COR-L47 (cell line): ENCODE data around the gene STUB1.
A peak's percentile ranks its signal among the peaks of the same experiment; 100 is the strongest.
"Not testable (repeated sequence)": the region's sequence is repeated elsewhere in the genome, so short reads cannot be mapped to it uniquely, and the experiment has no call there.

Experiments used
- DNase-seq: peaks from one replicate; lab custom pipeline; 2025; lab: John Stamatoyannopoulos, UW

Gene STUB1

DNA sequence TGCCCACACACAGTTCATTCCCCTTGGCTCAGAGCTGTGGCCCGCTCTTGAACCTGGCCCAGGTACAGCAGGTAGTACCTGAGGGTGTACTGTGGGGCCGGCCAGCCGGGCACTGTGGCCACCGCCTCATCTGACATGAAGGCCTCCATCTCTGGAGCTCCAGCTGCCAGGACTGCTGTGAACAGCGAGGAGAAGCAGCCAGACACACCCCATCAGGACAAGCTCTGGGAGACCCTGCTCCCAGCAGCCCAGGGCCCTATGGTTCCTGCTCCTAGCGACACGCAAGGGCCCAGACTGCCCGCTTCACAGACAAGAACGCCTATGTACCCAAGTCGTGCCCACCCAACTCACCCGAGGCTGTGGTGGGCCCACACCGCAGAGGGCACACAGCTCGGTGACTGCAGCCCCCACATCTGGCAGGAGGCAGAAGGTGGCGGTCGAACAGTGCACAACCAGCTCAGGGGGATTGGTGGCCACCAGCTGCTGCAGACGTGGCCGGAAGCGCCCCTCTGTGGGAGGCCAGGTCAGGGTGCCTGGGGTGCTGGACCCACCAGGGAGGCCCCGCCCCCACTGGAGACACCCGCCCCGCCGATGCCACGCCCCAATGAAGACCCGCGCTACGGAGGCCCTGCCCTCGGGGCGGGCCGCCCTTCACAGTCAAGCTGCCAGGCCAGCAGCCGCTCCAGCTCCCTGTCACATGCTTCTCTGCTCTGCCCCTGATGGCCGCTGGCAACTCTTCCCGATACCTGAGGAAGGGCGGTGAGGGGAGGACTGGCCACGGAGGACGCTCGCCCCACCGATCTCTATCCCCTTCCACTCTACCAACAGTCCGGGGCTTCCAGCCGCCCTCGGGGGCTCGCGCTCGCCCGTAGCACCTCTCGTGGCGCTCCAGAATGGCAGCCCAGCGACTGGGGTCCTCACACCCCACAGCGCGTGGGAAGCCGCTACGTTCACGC is 1.1 kb upstream of the STUB1 start:
- no peak for DNase-seq

DNA sequence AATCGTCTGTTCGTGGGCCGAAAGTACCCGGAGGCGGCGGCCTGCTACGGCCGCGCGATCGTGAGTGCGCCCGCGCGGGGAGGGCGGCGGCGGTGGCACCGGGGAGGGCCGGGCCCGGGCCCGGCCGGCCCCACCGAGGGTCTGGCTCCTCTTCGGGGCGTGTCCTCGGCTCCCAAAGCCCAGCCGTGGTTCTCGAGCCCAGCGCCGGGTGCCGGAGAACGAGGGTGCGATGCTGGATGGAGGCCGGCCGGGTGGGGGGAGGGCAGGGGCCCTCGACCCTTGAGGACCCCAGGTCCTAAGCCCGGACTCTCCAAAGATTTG is 375 bp downstream of the STUB1 start:
- no peak for DNase-seq

DNA sequence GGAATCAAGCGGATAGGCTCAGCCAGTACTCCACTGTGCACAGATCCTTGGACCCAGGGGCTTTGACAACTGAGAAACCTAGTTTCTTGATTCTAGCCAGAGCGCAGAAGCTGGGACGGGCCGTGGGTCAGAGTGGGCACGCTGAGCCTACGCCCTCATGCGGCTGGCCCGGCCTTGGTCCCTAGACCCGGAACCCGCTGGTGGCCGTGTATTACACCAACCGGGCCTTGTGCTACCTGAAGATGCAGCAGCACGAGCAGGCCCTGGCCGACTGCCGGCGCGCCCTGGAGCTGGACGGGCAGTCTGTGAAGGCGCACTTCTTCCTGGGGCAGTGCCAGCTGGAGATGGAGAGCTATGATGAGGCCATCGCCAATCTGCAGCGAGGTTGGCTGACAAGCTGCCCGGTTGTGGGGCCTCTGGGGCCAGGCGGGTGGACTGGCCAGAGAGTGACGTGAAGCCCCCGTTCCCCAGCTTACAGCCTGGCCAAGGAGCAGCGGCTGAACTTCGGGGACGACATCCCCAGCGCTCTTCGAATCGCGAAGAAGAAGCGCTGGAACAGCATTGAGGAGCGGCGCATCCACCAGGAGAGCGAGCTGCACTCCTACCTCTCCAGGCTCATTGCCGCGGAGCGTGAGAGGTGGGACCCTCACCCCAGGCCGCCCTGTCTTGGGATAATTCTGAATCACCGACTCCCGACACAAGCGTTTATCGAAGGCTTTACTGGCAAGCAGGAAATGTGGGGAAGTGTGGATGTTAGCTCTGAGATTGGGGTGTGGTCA is 946 bp downstream of the STUB1 start:
- DNase-seq, result no peak

DNA sequence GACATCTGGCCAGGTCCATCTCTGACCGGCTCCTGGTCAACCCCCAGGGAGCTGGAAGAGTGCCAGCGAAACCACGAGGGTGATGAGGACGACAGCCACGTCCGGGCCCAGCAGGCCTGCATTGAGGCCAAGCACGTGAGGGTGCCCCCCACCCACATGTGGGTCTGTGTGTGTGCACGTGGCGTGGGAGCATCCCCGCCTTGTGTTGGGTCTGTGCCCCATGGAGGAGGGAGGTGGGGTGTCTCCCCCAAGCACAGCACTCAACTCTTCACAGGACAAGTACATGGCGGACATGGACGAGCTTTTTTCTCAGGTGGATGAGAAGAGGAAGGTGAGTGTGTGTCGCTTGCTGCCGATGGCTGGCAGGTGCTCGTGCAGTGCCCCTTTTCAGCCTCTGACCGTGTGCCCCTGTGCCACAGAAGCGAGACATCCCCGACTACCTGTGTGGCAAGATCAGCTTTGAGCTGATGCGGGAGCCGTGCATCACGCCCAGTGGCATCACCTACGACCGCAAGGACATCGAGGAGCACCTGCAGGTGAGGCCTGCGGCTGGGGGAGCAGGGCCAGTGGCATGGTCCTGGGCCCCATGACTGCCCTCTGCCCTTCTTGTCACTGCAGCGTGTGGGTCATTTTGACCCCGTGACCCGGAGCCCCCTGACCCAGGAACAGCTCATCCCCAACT is 1.7 kb downstream of the STUB1 start:
- DNase-seq, result no peak

DNA sequence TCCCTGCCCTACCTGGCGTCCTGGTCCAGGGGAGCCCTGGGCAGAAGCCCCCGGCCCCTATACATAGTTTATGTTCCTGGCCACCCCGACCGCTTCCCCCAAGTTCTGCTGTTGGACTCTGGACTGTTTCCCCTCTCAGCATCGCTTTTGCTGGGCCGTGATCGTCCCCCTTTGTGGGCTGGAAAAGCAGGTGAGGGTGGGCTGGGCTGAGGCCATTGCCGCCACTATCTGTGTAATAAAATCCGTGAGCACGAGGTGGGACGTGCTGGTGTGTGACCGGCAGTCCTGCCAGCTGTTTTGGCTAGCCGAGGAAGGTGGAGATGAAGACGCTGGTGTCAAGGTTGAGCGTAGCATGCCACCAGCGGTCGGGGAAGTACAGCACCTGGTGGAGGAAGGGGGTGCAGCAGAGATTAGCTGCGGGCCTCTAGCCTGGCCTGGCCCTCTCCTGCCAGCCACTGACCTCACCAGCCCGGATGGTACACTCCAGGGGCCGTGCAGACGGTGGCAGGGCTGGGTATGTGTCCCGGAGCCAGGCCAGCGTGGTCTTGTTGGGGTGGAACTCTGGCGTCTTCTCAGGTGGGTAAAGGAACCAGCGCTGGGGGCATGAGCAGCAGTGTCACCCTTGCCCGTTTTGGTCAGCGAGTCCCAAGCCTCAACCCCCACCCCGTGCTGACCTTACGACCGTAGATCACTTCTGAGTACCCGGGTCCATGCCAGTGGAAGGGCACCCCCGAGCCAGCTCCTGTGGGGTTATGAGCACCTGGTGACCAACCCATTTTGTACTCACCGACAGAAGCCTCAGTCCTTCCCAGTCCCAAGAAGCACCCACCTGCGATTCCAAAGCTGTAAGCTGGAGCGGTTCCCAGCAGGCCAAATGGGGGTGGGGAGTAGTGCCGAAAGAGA is 2.5 kb downstream of the STUB1 start:
- DNase-seq, result no peak

DNA sequence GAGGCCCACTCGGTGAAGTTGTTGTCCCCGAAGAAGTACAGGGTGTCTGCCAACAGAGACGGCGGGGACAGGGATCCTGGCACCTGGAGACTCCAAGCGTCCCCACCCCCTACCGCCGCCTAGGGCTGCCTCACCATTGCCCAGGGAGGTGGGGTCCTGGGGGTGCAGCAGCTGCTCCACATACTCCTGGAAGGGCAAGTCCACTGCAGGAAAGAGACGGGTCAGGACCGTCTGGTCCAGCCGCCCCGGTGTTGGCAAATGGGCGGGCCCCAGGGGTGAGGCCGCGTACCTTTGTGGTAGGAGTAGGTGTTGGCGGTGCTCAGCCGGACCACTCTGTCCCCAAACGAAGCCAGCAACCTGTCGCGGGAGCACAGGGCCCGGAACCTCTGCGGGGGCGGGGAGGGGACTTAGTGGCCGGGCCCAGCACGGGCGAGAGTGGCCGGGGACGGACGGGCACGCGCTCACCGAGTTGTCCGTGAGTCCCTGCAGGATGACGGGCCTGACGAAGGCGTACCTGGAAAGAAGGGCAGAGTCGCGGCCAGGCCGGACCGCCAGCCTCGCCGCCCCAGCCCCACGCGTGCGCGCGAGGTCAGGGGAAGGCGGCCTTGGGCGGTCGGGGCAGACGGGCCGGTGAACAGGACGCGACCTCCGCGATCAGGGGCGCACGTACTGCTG is 3.3 kb downstream of the STUB1 start:
- no peak for DNase-seq

DNA sequence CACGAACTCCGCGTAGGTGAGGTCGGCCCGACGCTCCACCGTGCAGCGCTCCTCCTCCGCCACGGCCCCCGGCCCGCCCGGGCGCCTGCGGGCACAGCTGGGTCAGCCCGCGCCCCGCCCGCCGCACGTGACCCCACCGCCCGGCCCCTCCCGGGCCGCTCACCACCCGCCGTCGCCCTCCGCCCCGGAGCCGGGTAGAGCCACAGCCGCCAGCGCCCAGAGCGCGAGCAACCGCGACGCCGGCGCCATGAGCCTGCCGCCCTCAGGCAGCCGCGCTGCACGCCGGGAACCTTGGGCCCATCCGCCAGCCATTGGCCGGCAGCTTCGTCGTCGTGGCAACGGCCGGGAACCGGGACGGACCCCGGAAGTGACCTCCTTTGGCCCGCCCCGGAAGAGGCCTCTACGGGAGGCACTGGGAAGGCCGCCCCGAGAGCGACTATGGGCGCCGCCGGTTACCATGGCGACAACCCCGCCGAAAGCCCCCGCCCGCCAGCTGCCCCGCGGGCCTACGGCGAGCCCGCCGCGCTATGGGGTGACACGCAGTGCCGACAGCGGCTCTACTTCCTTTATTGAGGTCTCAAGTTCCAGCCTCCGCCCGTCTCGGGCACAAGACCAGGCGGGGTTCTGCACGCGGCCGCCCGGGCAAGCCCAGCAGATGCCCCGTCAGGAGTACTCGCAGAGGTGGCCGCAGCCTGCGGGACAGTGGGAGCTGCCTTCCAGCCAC is 4.0 kb downstream of the STUB1 start, which contains the start of gene JMJD8:
Gene JMJD8, minus strand, starts transcription at position 264 of the 724 bp plus-strand sequence. Its CDS starts 15 bp downstream, at position 249.
- DNase-seq, result peak; percentile 98

DNA sequence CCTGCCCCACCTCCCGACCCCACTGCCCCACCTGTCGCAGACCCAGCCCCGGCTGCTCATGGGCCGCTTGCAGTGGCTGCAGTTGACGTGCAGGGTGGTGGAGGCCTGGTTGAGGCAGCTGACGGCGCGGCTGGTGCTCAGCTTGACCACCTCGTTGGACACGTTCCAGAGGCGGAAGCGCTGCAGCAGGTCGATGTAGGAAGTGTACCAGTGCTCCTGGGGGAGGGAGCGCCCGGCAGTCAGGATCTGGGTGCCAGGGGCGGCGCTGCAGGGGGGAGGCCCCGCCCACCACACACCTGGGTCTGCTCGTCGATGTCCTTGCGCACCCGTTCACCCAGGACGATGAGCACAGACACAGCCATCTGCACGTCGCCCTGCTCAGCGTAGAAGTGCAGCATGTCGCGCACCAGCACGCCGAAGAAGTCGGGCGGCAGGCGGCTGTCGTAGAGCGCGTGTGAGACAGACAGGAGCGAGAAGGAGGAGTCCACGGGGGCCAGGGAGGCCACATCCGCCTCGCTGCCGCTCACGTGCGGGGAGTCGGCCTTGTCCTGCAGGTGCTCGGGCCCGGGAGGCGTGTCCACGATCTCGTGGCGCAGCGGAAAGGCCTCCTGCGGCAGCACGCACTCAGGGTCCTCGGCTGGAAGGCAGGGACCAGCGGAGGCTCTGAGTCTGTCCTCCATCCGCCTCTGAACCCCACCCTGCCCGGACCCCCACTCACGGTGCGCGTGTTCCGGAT is 4.9 kb downstream of the STUB1 start:
- DNase-seq, result peak; percentile 96

DNA sequence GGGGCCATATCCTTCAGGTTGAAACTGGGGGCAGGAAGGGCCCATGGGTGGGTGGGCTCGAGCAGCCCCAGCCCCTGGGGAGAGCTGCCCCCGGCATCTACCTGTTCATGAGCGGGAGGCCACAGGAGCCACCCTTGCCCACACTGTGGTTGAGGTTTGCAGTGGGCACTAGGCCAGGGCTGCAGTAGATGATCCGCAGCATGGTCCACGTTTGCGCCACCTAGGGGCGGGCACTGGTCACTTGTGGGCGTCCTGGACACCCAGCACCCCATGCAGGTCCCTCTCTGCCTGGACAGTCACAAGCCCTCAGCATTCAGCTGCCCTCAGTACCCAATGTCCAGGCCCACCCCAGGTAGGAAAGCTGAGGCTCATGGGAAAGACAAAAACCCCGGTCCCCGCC is 5.8 kb downstream of the STUB1 start:
- DNase-seq, result peak; percentile 72

DNA sequence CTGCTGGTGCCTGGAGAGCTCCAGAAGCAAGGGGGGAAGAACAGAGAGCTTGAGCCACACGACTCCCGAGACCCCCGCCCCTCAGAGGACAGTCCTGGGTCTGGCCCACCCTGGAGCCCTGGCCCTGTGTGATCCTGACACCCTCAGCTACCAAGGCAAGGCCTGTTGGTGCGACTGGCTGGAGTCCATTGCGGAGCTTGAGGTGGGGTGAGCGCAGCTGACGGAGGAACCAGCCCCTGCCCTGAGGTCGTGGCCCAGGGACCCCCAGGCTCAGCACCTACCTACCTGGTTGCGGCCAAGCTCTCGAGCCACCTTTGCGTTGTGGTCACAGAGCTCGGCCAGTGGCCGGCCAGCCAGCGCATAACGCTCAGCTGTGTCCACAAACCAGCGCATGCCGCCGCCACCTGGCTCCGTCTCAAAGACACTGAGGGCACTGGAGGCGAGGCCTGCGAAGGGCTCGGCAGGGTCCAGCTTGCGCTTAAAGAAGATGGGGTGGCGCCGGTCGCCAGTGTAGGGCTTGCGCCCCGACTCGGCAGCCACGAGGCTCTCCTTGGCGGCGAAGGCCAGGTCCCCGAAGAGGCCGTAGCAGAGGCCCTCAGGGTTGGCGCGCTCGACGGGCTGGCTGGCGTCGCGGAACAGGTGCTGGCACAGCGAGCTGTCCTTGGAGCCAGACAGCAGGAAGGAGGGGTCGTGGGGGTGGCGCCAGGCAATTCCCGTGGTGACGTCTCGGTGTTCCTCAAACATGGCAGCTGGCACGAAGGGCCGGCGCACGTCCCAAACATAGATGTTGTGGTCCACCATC is 6.5 kb downstream of the STUB1 start:
- DNase-seq, result no peak

DNA sequence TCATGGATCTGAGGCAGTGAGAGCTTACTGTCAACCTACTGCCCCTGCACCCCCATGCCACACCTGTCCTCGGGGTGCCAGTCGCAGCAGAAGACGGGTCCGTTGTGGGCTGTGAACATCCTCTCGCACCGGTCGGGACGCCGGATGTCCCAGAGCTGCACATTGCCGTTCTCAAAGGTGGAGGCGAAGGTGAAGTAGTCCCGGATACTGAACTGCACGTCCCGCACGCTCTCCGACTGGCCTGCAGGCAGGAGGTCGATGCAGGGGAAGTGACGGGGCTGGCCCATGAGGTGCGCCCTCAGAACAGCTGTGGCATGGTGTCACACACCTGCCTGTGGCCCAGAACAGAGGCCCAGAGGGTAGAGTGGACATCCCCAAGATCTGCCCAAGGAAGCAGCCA is 7.3 kb downstream of the STUB1 start:
- DNase-seq, result no peak

DNA sequence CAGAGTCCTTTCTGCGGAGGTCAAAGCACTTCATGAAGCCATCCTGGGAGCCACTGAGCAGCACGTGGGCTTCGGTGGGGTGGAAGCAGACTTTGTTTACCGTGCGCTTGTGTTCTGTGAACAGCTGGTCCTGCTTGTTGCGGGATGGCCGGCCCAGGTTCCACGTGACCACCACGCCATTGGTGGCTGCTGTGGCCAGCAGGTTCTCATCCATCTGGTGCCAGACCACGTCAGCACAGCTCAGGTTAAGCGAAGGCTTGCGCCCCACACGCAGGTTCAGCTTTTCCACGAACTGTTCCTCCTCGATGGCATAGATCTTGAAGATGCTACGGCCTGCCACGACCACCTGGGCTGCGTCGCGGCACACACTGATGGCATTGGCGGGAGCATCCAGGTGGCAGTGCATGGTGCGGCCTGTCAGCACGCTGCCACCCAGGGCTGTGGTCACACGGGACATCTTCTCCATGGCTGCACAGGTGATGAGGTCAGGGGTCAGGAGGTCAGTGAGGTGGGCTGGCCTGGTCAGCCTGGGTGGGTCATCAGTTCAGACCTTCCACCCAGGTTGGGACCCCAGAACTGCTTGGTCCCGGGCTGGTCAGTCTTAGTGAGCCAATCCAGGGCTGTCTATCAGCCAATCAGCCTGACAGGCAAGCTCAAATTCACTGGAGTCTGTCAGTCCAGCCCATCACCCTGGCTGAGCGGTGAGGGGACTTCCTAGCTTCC is 9.1 kb downstream of the STUB1 start:
- DNase-seq, result no peak

DNA sequence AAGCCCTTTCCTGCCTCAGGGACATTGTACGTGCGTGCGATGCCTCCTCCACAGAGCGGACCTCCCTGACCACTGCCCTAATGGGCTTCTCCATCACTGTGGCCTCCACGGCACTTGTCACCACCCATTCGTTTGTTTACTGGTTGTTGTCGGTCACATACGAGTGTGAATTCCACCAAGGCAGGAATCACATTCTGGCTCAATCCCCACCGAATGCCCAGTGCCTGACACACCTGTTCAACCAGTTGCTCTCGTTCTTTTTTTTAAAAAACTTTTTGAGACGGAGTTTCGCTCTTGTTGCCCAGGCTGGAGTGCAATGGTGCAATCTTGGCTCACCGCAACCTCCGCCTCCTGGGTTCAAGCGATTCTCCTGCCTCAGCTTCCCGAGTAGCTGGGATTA is 11.0 kb downstream of the STUB1 start:
- DNase-seq, result not testable (repeated sequence)

DNA sequence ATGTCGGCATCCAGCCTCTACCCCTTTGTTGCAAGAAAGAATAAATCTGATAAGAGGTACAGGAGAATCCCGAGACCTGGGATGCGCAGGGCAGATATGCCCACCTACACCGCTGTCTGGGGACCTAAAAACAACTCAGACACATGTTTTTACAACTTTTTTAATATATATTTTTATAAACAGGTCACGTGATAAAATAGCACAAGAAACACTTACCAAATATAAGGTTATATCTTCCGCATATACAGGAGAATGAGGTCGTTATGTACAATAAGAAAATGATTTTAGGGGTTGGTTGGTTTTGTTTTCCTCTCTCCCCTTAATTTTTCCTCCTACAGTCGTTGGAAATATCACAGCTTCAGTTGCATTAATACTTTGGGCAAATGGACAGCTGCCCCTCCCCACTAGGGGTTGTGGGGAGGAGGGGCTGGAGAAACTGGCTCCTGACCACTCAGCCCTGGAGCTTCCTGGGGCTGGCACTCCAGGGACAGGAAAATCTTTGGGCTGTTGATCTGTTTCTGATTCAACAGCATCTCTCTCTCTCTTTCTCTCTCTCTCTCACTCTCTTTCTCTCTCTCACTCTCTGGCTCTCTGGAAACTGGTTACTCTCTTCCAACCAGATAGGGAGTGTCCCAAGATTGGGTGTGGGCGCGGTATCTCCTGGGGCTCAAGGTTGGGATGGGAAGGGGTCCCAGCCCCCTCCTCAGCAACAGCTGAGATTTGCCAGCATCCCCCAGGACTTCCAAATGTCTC is 12.3 kb downstream of the STUB1 start:
- no peak for DNase-seq

DNA sequence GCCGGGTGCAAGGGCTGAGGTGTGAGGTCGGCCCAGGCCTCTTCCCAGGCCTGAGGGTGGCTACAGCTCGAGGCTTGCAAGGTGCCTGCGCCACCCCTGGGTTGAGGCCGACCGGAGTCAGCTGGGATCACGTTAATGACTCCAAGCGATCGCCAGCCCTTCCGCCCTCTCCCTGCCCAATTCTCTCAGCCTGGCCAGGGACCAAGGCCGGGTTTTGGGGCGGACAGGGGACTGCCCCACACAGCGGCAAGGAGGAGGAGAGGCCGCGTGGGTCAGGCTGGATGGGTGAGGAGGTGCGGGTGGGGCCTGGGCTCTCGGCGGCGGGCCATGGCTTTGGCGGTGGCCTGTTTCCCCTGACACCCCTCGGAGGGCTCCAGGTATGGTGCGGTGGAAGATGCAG is 13.2 kb downstream of the STUB1 start:
- no peak for DNase-seq

DNA sequence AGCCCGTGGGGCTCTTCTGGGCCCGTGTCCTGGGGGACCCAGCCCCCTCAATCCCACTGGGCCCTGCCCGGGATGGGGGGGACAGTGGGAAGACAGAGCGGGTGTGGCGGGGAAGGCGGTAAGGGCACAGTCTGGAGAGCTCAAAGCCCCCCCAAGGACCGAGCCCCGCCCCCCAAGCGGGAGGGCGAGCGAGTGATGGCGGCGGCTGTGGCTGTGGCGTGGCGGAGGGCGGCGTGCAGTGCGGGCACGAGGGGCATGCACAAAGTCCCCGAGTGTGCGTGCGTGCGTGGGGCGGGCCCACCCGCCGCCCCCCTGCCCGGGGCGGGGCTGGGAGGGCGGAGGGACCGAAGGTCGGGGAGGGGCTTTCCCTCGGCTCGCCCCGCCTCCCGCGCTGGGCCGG is 13.6 kb downstream of the STUB1 start:
- DNase-seq, result no peak

DNA sequence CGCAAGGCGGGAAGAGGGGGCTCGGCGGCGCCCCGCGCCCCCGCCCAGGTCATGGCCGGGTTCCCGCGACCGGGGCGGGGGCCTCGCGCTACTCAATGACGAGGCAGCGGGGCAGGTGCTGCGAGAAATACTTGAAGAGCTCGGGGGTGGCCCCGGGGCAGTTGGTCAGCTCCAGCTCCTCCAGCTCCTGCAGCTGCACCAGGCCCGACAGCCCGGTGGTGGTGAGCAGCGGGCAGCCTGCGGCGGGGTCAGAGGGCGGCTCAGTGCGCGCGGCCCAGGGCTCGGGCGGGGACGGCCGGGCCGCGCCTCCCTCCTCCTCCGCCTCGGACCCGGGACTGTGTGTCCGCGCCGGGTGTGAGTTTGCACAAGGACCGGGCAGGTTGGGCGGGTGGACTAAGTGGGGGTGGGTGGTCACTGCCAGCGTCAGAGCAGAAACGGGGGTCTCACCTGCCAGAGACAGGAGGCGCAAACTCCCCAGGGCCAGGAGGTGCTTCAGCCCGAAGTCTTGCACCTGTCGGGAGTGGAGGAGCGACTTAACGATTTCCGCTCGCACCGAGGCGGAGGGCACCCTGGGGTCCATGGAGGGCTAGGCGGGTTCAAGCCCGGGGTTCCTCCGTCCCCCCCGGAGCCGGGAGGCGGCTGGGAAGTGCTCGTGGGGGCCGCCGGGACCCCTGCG is 14.1 kb downstream of the STUB1 start:
- no peak for DNase-seq
